NCI-H146 treated with DMSO at 0.1 percent for 48 hours (cell line): ENCODE data around the gene ST3GAL3.

Source experiments
- DNase-seq: peaks from one replicate; lab custom pipeline; 2025; ENCODE audit not compliant: unreplicated experiment; lab: John Stamatoyannopoulos, UW

ST3GAL3 gene

DNA sequence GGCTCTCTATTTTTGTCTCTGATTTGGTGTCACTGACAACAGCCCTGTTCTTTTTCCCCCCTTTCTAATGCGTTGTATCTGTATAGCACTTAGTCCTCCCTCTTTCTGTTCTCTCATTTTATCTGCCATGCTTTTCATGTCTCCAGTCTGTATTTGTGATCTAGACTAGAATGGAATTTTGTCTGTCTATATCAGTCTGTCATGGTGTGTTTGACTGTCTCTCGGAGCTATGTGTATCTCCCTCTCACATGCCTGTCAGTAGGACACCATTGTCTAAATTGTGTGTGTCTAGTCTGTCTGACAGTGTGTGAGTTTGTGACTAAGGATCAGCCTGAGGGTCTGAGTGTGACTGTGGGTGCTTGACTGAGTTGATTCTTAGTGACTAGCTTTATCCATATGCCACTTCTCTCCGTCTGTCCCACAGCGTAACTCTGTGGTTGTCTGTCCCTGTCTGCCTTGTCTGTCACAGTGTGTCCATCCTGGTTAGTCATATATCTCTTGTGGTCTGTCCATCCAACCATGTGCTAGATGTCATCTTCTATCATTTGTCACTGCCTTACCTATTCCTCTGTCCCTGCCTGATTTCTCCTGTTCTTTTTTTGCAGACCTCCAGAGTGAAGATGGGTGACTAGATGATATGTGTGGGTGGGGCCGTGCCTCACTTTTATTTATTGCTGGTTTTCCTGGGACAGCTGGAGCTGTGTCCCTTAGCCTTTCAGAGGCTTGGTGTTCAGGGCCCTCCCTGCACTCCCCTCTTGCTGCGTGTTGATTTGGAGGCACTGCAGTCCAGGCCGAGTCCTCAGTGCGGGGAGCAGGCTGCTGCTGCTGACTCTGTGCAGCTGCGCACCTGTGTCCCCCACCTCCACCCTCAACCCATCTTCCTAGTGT, 270.3 kb downstream of the ST3GAL3 start:
- DNase-seq, result no peak

DNA sequence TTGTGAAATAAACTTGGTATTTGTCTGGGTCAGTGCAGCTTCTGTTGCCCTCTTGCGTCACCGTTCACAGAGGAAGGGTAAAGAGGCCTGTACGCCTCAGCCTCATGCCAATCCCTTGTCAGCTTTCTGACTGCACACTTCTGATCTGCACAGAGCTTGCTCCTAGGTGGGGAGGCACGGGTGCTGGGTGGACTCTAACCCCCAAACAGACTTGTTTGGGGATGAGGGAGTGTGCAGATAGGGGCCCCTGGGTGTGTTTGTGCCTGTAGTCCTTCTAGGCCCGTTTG, 270.9 kb downstream of the ST3GAL3 start:
- DNase-seq, result no peak

DNA sequence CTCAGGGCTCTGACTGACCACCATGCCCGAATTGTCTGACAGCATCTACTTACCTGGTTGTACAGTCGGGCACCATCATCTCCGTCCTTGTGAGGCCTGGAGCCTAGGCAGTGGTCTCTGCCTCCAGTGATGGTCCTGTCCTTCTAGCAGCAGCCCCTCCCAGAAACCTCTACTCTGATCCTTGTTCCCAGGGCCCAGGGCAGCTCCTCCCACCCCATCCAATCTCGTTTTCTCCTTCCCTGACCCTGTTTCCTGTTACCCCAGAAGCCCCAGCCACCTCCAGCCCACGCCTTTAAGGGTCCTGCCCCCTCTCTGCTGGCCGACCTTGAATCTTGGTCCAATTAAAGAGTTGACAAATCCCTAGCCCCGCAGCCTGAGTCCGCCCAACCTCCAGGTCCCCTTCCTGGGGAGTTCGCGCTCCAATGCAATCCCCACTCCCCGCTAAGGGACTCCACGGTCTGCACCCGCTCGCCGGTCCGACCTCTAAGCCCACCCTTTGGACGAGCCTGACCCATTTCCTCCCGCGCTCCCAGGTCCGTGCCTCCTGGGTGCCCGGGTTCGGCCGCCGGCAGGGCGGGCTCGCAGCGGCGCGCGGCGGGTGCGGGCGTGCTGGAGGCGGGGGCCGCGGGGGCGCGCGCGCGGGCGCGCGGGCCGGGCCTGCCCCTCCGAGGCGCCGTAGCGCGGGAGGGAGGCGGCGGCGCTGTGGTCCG, 271.4 kb downstream of the ST3GAL3 start, which contains the start of gene B4GALT2:
Gene B4GALT2, plus strand, starts transcription at position 660 of the 710 bp plus-strand sequence. CDS start 1,951 bp downstream, outside the sequence.
- DNase-seq, result no peak

DNA sequence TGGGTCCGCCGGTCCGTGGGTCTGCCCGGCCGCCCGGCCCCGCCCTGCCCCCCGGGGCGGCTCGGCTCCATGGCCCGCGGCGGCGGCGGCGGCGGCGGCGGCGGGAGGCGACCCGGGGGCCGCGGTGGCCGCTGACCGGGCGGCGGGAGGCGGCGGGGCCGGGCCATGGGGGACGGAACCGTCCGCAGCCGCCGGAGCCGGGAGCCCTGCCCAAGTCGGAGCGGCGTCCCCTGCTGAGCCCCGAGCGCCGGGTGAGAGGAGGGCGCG, 271.9 kb downstream of the ST3GAL3 start:
- DNase-seq, result no peak

DNA sequence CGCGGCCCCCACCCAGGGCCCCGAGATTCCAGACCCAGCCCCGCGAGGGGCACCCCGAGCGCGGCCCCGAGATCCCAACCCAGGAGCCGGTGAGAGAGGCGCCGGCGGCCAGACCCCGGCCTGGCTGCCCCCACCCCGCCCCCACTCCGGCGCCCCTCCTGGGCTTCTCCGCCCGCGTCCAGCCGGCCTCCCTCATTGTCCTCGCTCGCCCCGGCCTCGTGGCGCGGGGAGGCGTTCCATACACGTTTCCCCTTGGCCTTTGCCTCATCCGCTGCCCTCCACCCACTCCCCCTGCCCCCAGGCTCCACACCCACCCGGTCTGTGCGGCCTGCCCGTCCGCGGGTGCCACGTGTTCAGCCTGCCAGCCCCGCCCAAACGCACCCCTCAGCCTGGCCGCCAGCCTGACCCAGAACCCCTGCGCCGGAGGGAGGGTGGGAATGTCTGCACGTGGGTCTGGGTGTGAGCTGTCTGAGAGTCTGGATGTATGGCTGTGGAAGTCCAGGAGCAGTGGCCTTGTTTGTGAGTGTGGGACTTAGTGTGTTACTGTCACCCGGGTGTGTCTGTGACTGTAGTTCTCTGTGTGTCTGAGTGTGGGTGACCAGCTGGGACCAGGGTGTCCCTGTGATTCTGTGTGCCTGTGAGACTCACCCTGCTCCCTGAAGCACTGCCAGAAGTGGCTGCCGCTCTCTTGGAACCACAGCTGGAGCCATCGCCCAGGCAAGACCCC, 272.4 kb downstream of the ST3GAL3 start:
- DNase-seq, result no peak

DNA sequence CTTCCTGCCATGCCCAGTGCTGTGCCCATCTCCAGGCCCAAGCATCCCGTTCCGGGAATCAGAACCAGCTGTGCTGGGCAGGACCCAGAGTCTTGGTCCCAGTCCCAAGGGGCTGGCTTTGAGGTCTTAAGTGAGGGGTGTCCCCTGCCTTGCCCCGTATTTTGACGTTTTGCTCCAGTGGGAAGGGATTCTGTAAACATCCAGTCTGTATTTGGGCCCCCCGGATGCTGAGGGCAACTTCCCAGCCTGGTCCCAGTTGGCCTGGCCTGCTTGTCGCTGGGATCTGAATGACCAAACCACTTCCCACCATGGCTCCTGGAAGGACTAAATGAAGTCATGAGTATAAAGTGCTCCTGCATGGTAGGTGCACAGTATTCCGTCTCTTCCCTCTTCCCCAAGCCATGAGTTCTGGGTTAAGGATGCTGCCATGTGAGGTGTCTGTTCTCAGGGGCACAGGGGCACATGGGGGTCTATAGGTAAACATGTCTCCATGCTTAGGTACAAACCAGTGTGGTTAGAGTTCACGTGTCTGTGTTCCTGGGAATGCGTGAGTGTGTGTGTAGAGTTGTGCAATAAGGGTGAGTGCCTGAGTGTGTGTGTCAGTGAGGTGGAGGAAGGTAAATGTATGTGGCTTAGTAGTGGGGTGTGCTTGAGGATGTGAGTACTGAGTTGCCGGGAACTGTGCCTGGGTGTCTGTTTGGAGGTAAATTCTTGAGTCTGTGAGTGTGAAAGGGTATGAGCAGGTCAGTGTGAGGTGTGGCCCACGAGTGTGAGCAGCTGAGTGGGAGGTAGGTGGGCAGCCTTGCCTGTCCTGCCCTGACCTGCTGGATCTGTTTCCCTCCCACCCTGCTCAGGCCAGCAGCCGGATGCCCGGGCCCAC, 273.2 kb downstream of the ST3GAL3 start:
- no peak for DNase-seq
